ENCODE results near the gene DEUP1.

DNA sequence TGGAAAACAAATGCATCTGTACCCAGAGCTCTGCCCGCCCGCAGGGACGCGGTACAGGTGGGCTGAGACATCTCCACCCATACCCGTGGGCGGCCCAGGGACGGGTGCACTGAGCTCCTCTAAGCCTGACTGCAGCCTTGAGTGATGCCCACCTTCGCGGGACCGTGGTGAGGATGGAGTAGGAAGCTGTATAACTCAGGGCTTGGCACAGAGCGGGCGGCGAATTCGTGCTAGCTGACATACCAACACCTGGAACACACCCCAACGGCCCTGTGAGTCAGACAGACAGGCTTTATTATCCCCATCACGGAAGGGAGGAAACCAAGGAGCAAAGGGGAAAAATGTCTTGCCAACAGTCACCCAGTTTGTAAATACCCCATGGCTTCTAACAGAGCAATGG is 150.7 kb downstream of the DEUP1 start:
- TF ChIP-seq EZH2phosphoT487 (IDR thresholded peaks at IDR 0.05; ENCODE audit: borderline replicate concordance) (no peak), REST (IDR thresholded peaks at IDR 0.05; ENCODE audit: low read depth) (no peak), POLR2A (IDR thresholded peaks at IDR 0.05; ENCODE audit: borderline replicate concordance, extremely low read depth, insufficient read depth, insufficient read length) (no peak), RAD21 (IDR thresholded peaks at IDR 0.05; ENCODE audit: low read depth) (no peak), CEBPB (IDR thresholded peaks at IDR 0.05; ENCODE audit: low read depth) (no peak)
- TF ChIP-seq, protein P1, sequence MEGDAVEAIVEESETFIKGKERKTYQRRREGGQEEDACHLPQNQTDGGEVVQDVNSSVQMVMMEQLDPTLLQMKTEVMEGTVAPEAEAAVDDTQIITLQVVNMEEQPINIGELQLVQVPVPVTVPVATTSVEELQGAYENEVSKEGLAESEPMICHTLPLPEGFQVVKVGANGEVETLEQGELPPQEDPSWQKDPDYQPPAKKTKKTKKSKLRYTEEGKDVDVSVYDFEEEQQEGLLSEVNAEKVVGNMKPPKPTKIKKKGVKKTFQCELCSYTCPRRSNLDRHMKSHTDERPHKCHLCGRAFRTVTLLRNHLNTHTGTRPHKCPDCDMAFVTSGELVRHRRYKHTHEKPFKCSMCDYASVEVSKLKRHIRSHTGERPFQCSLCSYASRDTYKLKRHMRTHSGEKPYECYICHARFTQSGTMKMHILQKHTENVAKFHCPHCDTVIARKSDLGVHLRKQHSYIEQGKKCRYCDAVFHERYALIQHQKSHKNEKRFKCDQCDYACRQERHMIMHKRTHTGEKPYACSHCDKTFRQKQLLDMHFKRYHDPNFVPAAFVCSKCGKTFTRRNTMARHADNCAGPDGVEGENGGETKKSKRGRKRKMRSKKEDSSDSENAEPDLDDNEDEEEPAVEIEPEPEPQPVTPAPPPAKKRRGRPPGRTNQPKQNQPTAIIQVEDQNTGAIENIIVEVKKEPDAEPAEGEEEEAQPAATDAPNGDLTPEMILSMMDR (IDR thresholded peaks at IDR 0.05 in 2 of 3, conservative IDR thresholded peaks at IDR 0.05 in 1 of 3; ENCODE audit: borderline replicate concordance in 1 of 3, insufficient read depth in 1 of 3, low read depth in 2 of 3, low read length in 2 of 3): no peak
- TF ChIP-seq, protein P2, sequence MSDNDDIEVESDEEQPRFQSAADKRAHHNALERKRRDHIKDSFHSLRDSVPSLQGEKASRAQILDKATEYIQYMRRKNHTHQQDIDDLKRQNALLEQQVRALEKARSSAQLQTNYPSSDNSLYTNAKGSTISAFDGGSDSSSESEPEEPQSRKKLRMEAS (IDR thresholded peaks at IDR 0.05): no peak
